GM23338 (cell line): ENCODE results near the gene KCTD7. TPM values are rescaled to one million over a fixed set of nuclear protein-coding genes. Genes with fewer than 3 reads are reported as not detected.

Experiments
- ATAC-seq: fragments of 200-7000 bp; cut with Tn5 transposase; 3 replicates; pipeline ENCODE4 v1.9.1; 2020
- DNase-seq: peaks from one replicate; pipeline ENCODE4 v3.0.0-alpha.2; 2015; ENCODE audit warnings: low spot score
- H2AFZ ChIP-seq: fragments of 200-600 bp; sonication (generic); 2 replicates; pipeline ENCODE4 v1.8.0; 2016; ENCODE audit warnings: antibody characterized with exemption, mild to moderate bottlenecking, moderate library complexity
- H3F3A ChIP-seq: fragments of 200-600 bp; sonication (generic); replicated peaks from 2 replicates; pipeline ENCODE4 v1.8.0; 2017; ENCODE audit warnings: antibody characterized with exemption, mixed run types, low read depth
- H3K27ac ChIP-seq: fragments of 200-600 bp; sonication (generic); 2 replicates; pipeline ENCODE4 v1.6.1; 2016; ENCODE audit warnings: low read depth
- H3K27me3 ChIP-seq: fragments of 200-600 bp; sonication (generic); 2 replicates; pipeline ENCODE4 v1.8.0; 2016; ENCODE audit warnings: mild to moderate bottlenecking, mixed run types, moderate library complexity; ENCODE audit not compliant: insufficient read depth
- H3K36me3 ChIP-seq: fragments of 200-600 bp; sonication (generic); 2 replicates; pipeline ENCODE4 v1.8.0; 2016; ENCODE audit warnings: mild to moderate bottlenecking; ENCODE audit not compliant: insufficient read depth
- H3K4me1 ChIP-seq: fragments of 200-600 bp; sonication (generic); 2 replicates; pipeline ENCODE4 v1.8.0; 2016; ENCODE audit warnings: mild to moderate bottlenecking, moderate library complexity; ENCODE audit not compliant: insufficient read depth
- H3K4me2 ChIP-seq: fragments of 200-600 bp; sonication (generic); 2 replicates; pipeline ENCODE4 v1.7.1; 2017; ENCODE audit warnings: mixed run types
- H3K4me3 ChIP-seq: fragments of 200-600 bp; sonication (generic); 2 replicates; pipeline ENCODE4 v1.6.1; 2016; ENCODE audit warnings: mixed run types
- H3K79me2 ChIP-seq: fragments of 200-600 bp; sonication (generic); replicated peaks from 2 replicates; pipeline ENCODE4 v1.8.0; 2017; ENCODE audit warnings: mild to moderate bottlenecking; ENCODE audit not compliant: insufficient read depth
- H3K9me2 ChIP-seq: fragments of 200-600 bp; sonication (generic); 2 replicates; pipeline ENCODE4 v1.8.0; 2017; ENCODE audit not compliant: insufficient read depth
- H4K20me1 ChIP-seq: fragments of 200-600 bp; sonication (generic); replicated peaks from 2 replicates; pipeline ENCODE4 v1.8.0; 2017; ENCODE audit warnings: mild to moderate bottlenecking; ENCODE audit not compliant: insufficient read depth
- H3K27ac Mint-ChIP-seq: 2 replicates; pipeline ENCODE4 v1.8.0; 2020; ENCODE audit warnings: inconsistent platforms, mild to moderate bottlenecking, moderate library complexity, mixed read lengths
- H3K27me3 Mint-ChIP-seq: 3 replicates; pipeline ENCODE4 v1.8.0; 2022; ENCODE audit warnings: low read depth, mild to moderate bottlenecking, moderate library complexity, mixed read lengths, inconsistent platforms; ENCODE audit not compliant: insufficient read depth, poor library complexity
- H3K36me3 Mint-ChIP-seq: 3 replicates; pipeline ENCODE4 v1.8.0; 2021; ENCODE audit warnings: low read depth, mild to moderate bottlenecking, inconsistent platforms, moderate library complexity, mixed read lengths
- H3K4me1 Mint-ChIP-seq: 3 replicates; pipeline ENCODE4 v1.8.0; 2020; ENCODE audit warnings: mild to moderate bottlenecking, inconsistent platforms, mixed read lengths
- H3K4me3 Mint-ChIP-seq: 3 replicates; pipeline ENCODE4 v1.8.0; 2021; ENCODE audit warnings: moderate library complexity, mild to moderate bottlenecking, inconsistent platforms, mixed read lengths
- H3K9me3 Mint-ChIP-seq: 3 replicates; pipeline ENCODE4 v1.8.0; 2020; ENCODE audit warnings: moderate library complexity, mild to moderate bottlenecking, inconsistent platforms, mixed read lengths
- CREB1 ChIP-seq: fragments of 250-450 bp; sonication (Bioruptor Pico); IDR thresholded peaks from 2 replicates; pipeline ENCODE4 v1.5.0; 2020; ENCODE audit warnings: low read depth, mild to moderate bottlenecking, moderate library complexity
- EZH2 ChIP-seq: fragments of 200-600 bp; sonication (generic); IDR thresholded peaks from one replicate; pipeline ENCODE4 v1.8.0; 2017; ENCODE audit warnings: antibody characterized with exemption, mild to moderate bottlenecking, low read depth; ENCODE audit not compliant: unreplicated experiment
- EZH2phosphoT487 ChIP-seq: fragments of 200-600 bp; sonication (generic); IDR thresholded peaks from one replicate; pipeline ENCODE4 v1.8.1; 2018; ENCODE audit warnings: antibody characterized with exemption; ENCODE audit not compliant: unreplicated experiment
- JUNB ChIP-seq: IDR thresholded peaks from one replicate; pipeline ENCODE4 v1.6.1; 2016; ENCODE audit warnings: antibody characterized with exemption; ENCODE audit not compliant: unreplicated experiment
- NANOG ChIP-seq: IDR thresholded peaks from 2 replicates; pipeline ENCODE4 v1.6.1; 2016; ENCODE audit warnings: antibody characterized with exemption, borderline replicate concordance
- POLR2AphosphoS5 ChIP-seq: IDR thresholded peaks from 2 replicates; pipeline ENCODE4 v1.6.1; 2016; ENCODE audit warnings: antibody characterized with exemption, low read depth
- STAT1 ChIP-seq: IDR thresholded peaks from one replicate; pipeline ENCODE4 v1.6.1; 2016; ENCODE audit warnings: antibody characterized with exemption; ENCODE audit not compliant: unreplicated experiment
- ZNF114 ChIP-seq: fragments of 250-450 bp; sonication (Bioruptor Pico); IDR thresholded peaks from 2 replicates; pipeline ENCODE4 v1.5.0; 2020; ENCODE audit warnings: mild to moderate bottlenecking, moderate library complexity
- ZNF331 ChIP-seq: fragments of 250-450 bp; sonication (Bioruptor Pico); IDR thresholded peaks from 2 replicates; pipeline ENCODE4 v1.5.0; 2020; ENCODE audit warnings: low read depth, mild to moderate bottlenecking, moderate library complexity
- polyA plus RNA-seq: library from polyadenylated mRNA; unstranded; fragments of >200 nt; fragmentation: Nextera tagmentation; extraction: Ambion mirVana; gene quantifications from 2 replicates; pipeline ENCODE4 v1.2.1, GENCODE V29; 2016
- total RNA-seq: library from RNA; depleted of rRNA; stranded (reverse); fragments of >200 nt; shearing (Covaris generic); gene quantifications from 2 replicates; pipeline ENCODE4 v1.2.3, GENCODE V29; 2014
- TF ChIP-seq, protein P1 (sequence below): fragments of 250-450 bp; sonication (Bioruptor Pico); IDR thresholded peaks from 2 replicates; pipeline ENCODE4 v1.5.0; 2020; ENCODE audit warnings: mild to moderate bottlenecking, moderate library complexity
- TF ChIP-seq, protein P2 (sequence below), 2 experiments: fragments of 200-600 bp in 1 of 2; sonication (generic) in 1 of 2; conservative IDR thresholded peaks; 2 replicates each; pipeline versions ENCODE4 v1.5.1 to v1.6.1; 2016 to 2017; ENCODE audit warnings: antibody characterized with exemption in 2 of 2, low read depth in 2 of 2, mild to moderate bottlenecking in 2 of 2, moderate library complexity in 1 of 2
- TF ChIP-seq, protein P3 (sequence below): IDR thresholded peaks from 2 replicates; pipeline ENCODE4 v1.6.1; 2016; ENCODE audit warnings: antibody characterized with exemption
- TF ChIP-seq, protein P4 (sequence below): IDR thresholded peaks from one replicate; pipeline ENCODE4 v1.6.1; 2018; ENCODE audit warnings: antibody characterized with exemption; ENCODE audit not compliant: unreplicated experiment

Gene KCTD7
- total and polyA plus RNA-seq, 2 experiments from 2014 or later: 3.7 to 21.0 TPM

DNA sequence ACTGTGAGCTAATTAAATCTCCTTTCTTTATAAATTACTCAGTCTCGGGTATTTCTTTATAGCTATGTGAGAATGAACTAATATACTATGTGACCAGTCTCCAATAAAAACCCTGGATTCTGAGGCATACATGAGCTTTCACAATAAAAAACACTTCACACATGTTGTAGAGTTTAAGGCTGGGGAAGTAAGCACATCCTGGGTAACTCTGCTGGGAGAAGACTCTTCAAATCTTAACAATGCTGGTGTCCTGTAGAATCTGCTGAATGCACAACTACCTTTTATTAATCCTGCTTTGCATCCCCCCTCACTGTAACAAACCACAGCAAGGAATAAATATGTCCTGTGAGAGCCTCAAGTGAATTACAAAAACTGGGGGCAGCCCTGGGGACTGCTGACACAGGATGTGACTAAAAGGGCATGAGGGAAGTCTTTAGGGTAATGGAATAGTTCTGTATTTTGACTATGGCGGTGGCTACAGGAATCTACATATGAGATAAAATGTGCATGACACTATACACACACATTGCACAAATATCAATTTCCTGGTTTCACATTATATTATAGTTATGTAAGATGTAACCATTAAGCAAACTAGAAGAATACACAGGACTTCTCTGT, 45.1 kb upstream of the KCTD7 start:
- Histone ChIP-seq H4K20me1 (peaks cover 32% of the 10 kb centered on the region), H3K27ac (no peak overlapping the region), H3K9me2 (no peaks in the 10 kb centered on the region), H3K79me2 (peaks cover 100% of the 10 kb centered on the region), H3F3A (no peaks in the 10 kb centered on the region), H3K4me1 (no peaks in the 10 kb centered on the region), H3K36me3 (peaks cover 3% of the 10 kb centered on the region; the same call in 1 of the 2 replicates), H3K27me3 (no peaks in the 10 kb centered on the region), H2AFZ (no peak overlapping the region), H3K4me3 (no peak overlapping the region), H3K4me2 (no peak overlapping the region)
- TF ChIP-seq JUNB (no peak), ZNF331 (CRISPR knock-in tag) (no peak), CREB1 (no peak), EZH2 (no peak), NANOG (no peak), ZNF114 (CRISPR knock-in tag) (no peak), POLR2AphosphoS5 (no peak), EZH2phosphoT487 (no peak), STAT1 (no peak)
- TF ChIP-seq, protein P1, sequence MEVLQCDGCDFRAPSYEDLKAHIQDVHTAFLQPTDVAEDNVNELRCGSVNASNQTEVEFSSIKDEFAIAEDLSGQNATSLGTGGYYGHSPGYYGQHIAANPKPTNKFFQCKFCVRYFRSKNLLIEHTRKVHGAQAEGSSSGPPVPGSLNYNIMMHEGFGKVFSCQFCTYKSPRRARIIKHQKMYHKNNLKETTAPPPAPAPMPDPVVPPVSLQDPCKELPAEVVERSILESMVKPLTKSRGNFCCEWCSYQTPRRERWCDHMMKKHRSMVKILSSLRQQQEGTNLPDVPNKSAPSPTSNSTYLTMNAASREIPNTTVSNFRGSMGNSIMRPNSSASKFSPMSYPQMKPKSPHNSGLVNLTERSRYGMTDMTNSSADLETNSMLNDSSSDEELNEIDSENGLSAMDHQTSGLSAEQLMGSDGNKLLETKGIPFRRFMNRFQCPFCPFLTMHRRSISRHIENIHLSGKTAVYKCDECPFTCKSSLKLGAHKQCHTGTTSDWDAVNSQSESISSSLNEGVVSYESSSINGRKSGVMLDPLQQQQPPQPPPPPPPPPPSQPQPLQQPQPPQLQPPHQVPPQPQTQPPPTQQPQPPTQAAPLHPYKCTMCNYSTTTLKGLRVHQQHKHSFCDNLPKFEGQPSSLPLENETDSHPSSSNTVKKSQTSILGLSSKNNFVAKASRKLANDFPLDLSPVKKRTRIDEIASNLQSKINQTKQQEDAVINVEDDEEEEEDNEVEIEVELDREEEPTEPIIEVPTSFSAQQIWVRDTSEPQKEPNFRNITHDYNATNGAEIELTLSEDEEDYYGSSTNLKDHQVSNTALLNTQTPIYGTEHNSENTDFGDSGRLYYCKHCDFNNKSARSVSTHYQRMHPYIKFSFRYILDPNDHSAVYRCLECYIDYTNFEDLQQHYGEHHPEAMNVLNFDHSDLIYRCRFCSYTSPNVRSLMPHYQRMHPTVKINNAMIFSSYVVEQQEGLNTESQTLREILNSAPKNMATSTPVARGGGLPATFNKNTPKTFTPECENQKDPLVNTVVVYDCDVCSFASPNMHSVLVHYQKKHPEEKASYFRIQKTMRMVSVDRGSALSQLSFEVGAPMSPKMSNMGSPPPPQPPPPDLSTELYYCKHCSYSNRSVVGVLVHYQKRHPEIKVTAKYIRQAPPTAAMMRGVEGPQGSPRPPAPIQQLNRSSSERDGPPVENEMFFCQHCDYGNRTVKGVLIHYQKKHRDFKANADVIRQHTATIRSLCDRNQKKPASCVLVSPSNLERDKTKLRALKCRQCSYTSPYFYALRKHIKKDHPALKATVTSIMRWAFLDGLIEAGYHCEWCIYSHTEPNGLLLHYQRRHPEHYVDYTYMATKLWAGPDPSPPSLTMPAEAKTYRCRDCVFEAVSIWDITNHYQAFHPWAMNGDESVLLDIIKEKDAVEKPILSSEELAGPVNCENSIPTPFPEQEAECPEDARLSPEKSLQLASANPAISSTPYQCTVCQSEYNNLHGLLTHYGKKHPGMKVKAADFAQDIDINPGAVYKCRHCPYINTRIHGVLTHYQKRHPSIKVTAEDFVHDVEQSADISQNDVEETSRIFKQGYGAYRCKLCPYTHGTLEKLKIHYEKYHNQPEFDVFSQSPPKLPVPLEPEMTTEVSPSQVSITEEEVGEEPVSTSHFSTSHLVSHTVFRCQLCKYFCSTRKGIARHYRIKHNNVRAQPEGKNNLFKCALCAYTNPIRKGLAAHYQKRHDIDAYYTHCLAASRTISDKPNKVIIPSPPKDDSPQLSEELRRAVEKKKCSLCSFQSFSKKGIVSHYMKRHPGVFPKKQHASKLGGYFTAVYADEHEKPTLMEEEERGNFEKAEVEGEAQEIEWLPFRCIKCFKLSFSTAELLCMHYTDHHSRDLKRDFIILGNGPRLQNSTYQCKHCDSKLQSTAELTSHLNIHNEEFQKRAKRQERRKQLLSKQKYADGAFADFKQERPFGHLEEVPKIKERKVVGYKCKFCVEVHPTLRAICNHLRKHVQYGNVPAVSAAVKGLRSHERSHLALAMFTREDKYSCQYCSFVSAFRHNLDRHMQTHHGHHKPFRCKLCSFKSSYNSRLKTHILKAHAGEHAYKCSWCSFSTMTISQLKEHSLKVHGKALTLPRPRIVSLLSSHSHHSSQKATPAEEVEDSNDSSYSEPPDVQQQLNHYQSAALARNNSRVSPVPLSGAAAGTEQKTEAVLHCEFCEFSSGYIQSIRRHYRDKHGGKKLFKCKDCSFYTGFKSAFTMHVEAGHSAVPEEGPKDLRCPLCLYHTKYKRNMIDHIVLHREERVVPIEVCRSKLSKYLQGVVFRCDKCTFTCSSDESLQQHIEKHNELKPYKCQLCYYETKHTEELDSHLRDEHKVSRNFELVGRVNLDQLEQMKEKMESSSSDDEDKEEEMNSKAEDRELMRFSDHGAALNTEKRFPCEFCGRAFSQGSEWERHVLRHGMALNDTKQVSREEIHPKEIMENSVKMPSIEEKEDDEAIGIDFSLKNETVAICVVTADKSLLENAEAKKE: no peak
- TF ChIP-seq, protein P2, sequence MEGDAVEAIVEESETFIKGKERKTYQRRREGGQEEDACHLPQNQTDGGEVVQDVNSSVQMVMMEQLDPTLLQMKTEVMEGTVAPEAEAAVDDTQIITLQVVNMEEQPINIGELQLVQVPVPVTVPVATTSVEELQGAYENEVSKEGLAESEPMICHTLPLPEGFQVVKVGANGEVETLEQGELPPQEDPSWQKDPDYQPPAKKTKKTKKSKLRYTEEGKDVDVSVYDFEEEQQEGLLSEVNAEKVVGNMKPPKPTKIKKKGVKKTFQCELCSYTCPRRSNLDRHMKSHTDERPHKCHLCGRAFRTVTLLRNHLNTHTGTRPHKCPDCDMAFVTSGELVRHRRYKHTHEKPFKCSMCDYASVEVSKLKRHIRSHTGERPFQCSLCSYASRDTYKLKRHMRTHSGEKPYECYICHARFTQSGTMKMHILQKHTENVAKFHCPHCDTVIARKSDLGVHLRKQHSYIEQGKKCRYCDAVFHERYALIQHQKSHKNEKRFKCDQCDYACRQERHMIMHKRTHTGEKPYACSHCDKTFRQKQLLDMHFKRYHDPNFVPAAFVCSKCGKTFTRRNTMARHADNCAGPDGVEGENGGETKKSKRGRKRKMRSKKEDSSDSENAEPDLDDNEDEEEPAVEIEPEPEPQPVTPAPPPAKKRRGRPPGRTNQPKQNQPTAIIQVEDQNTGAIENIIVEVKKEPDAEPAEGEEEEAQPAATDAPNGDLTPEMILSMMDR (conservative IDR thresholded peaks at IDR 0.05; ENCODE audit: low read depth in 2 of 2): no peak
- TF ChIP-seq, protein P3, sequence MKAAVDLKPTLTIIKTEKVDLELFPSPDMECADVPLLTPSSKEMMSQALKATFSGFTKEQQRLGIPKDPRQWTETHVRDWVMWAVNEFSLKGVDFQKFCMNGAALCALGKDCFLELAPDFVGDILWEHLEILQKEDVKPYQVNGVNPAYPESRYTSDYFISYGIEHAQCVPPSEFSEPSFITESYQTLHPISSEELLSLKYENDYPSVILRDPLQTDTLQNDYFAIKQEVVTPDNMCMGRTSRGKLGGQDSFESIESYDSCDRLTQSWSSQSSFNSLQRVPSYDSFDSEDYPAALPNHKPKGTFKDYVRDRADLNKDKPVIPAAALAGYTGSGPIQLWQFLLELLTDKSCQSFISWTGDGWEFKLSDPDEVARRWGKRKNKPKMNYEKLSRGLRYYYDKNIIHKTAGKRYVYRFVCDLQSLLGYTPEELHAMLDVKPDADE: no peak
- TF ChIP-seq, protein P4, sequence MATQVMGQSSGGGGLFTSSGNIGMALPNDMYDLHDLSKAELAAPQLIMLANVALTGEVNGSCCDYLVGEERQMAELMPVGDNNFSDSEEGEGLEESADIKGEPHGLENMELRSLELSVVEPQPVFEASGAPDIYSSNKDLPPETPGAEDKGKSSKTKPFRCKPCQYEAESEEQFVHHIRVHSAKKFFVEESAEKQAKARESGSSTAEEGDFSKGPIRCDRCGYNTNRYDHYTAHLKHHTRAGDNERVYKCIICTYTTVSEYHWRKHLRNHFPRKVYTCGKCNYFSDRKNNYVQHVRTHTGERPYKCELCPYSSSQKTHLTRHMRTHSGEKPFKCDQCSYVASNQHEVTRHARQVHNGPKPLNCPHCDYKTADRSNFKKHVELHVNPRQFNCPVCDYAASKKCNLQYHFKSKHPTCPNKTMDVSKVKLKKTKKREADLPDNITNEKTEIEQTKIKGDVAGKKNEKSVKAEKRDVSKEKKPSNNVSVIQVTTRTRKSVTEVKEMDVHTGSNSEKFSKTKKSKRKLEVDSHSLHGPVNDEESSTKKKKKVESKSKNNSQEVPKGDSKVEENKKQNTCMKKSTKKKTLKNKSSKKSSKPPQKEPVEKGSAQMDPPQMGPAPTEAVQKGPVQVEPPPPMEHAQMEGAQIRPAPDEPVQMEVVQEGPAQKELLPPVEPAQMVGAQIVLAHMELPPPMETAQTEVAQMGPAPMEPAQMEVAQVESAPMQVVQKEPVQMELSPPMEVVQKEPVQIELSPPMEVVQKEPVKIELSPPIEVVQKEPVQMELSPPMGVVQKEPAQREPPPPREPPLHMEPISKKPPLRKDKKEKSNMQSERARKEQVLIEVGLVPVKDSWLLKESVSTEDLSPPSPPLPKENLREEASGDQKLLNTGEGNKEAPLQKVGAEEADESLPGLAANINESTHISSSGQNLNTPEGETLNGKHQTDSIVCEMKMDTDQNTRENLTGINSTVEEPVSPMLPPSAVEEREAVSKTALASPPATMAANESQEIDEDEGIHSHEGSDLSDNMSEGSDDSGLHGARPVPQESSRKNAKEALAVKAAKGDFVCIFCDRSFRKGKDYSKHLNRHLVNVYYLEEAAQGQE: no peak
- ATAC-seq (no peak), DNase-seq (no peak)
- Mint-ChIP-seq H3K27me3 (no peaks in the 10 kb centered on the region), H3K4me3 (no peak overlapping the region), H3K4me1 (no peaks in the 10 kb centered on the region), H3K36me3 (peaks cover 26% of the 10 kb centered on the region), H3K9me3 (no peaks in the 10 kb centered on the region), H3K27ac (no peak overlapping the region)
